GM12878 (cell line): ENCODE measurements around the gene PDE6D. TPM values are rescaled to one million over a fixed set of nuclear protein-coding genes. Genes with fewer than 3 reads are reported as not detected.

Experiments used
- ASH2L ChIP-seq: fragments of 300-600, 200-600 bp; sonication (generic); IDR thresholded peaks from 2 replicates; pipeline ENCODE4 v1.6.1; 2017; ENCODE audit warnings: low read depth, mild to moderate bottlenecking, borderline replicate concordance
- MTA3 ChIP-seq: IDR thresholded peaks from 2 replicates; pipeline ENCODE4 v1.6.1; 2012; ENCODE audit warnings: low read length, inconsistent platforms, borderline replicate concordance
- RCOR1 ChIP-seq: conservative IDR thresholded peaks from 2 replicates; pipeline ENCODE4 v1.6.1; 2012; ENCODE audit warnings: low read depth, low read length, improper control_type of control experiment
- RELB ChIP-seq: fragments of 450-650 bp; IDR thresholded peaks from 2 replicates; pipeline ENCODE4 v1.6.1; 2017; ENCODE audit warnings: low read depth, mild to moderate bottlenecking, moderate library complexity
- REST ChIP-seq: IDR thresholded peaks from 2 replicates; pipeline ENCODE4 v1.6.1; 2012; ENCODE audit warnings: mild to moderate bottlenecking, low read depth, low read length
- TCF3 ChIP-seq: IDR thresholded peaks from 2 replicates; pipeline ENCODE4 v1.6.1; 2012; ENCODE audit warnings: low read depth, mild to moderate bottlenecking, low read length, borderline replicate concordance; ENCODE audit not compliant: insufficient read depth
- polyA plus RNA-seq, 11 experiments: library from polyadenylated mRNA; depleted of rRNA in 4 of 11; unstranded in 6 of 11; stranded (reverse) in 5 of 11; fragments of >200 nt; fragmentation: Nextera tagmentation in 4 of 11; fragmentation: Illumina TruSeq in 1 of 11; extraction: Ambion mirVana in 4 of 11; extraction: Trizol in 1 of 11; gene quantifications; 1 replicate in 1 of 11; 2 replicates in 10 of 11; pipeline versions ENCODE4 v1.2.1 to v1.2.3, GENCODE V29; 2011 to 2016; ENCODE audit warnings: inconsistent platforms in 2 of 11, missing spikeins in 2 of 11, low read depth in 1 of 11
- total RNA-seq, 4 experiments: library from RNA; depleted of rRNA in 3 of 4; stranded (reverse); fragments of >200 nt in 3 of 4; fragmentation: Illumina TruSeq in 1 of 4; extraction: Trizol in 1 of 4; gene quantifications; 2 replicates each; pipeline versions ENCODE4 v1.2.1 to v1.2.3, GENCODE V29; 2013 to 2021

Gene PDE6D
- total and polyA plus RNA-seq, 10 of the 15 experiments (the other 5 are each of a cell fraction or from before 2014, with no cell fraction given) = 8.2 to 69.4 (median 56.2) TPM

GRCh38 chr2:231713730-231714638, 67.1 kb downstream of the PDE6D start (continued):
- peak; percentile 55; the same call in 1 of the 2 replicates for TF ChIP-seq RELB
- TF ChIP-seq MTA3 = no peak
- peak; percentile 13; the same call in 1 of the 2 replicates for TF ChIP-seq TCF3
- TF ChIP-seq ASH2L = no peak
- TF ChIP-seq REST = no peak
- no peak for TF ChIP-seq RCOR1
